NCI-H82 treated with DMSO at 0.1 percent for 48 hours (cell line): ENCODE data around the gene DHPS.
"Not testable (repeated sequence)": the region's sequence is repeated elsewhere in the genome, so short reads cannot be mapped to it uniquely, and the experiment has no call there.

ENCODE experiments used
- DNase-seq: peaks from one replicate; lab custom pipeline; 2025; ENCODE audit not compliant: unreplicated experiment; lab: John Stamatoyannopoulos, UW

Gene DHPS

DNA sequence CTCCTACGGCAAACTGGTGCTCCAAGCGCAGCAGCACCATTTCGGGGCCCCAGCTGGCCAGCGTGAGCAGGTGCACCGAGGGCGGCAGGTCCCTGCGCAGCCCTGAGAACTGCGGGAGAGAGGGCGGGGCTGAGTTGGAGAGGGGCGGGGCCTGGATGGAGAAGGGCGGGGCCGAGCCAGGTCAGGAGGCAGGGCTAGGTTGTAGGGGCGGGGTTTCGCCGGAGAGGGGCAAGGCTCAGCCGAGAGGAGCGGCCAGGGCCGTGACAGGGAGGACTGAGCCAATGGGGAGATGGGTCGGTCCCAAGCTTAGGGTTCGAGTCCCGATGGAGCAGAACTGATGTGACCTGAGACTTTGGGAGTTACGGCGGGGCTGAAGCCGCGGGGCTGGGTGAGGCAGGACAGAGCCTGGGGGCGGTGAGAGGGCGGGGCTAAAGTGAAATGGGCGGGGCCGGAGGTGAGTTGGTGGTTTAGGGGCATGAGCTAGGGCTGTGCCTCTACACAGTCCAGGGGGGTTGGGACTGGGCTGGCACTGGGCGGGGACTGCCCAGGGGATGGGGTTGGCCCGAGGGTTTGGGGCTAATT lies 34.1 kb downstream of the DHPS start:
- DNase-seq: no peak

DNA sequence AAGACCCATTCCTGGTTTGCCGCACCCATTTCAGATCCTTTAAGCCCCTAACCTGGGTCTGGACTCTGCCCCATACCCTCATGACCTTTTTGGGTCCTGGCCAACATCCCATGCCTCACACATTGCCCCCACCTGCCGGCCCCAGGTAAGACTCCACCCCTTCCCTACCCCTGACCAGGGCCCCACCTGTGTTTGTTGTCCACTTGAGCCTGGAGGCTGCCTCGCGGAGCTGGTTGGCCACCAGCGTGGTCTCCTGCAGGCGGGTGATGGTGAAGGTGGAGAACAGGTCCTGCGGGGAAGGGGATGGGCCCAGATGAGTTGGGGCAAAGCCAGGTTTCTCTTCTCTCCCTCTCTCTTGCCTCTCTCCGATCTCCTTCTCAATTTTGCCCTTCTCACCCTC lies 34.6 kb downstream of the DHPS start:
- no peak for DNase-seq

DNA sequence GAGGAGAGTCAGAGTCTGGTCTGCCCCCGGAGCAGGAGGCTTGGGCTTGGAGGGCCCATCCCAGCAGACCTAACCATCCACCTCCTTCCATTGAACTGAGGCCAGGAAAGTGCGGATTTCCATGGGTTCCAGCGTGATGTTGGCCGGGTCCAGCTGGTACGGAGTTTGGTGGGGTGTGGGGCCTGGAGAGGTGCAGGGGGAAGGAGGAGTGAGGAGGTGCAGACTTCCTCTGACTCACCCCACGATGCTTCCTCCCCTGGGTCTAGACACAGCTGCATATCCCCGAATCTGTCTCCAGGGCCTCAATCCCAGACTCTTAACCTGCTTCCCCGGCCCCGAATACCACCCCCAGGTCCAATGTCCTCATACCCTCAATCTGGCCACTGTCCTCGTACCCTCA lies 35.1 kb downstream of the DHPS start:
- no peak for DNase-seq

DNA sequence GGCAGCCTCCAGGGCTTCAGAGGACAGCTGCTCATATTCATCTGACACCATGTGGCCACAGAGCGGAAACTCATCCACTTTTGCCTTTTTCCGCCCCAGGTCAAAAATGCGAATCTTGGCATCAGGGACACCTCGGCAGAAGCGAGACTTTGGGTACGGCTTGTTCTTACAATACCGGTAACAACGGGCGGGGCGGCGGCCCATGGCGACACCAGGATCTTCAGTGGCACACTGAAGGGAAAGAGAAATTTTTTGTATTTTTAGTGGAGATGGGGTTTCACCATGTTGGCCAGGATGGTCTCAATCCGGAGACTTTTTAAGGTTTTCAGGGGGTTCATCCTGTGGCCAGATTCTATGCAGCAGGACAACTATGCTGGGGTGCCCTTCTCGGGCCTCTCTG lies 38.0 kb downstream of the DHPS start:
- not testable (repeated sequence) for DNase-seq

DNA sequence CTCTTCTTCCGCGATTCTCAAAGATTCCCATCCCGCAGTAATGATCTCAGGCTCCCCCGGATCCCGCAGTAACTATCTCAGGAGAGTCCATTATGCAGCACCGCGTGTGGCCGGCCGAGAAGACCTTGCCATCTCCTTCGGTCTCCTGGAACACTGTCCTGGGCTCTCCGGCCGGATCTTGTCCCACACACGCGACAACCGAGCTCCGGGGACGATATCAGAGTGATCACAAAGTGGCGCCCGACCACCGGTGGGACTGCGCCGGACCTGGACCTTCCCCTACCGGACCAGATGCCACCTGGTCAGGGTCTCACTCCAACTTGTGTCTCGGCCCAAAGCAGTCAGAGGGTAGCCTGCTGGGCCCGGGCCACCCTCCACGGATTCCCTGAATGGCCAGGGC lies 39.2 kb downstream of the DHPS start:
- DNase-seq: no peak

DNA sequence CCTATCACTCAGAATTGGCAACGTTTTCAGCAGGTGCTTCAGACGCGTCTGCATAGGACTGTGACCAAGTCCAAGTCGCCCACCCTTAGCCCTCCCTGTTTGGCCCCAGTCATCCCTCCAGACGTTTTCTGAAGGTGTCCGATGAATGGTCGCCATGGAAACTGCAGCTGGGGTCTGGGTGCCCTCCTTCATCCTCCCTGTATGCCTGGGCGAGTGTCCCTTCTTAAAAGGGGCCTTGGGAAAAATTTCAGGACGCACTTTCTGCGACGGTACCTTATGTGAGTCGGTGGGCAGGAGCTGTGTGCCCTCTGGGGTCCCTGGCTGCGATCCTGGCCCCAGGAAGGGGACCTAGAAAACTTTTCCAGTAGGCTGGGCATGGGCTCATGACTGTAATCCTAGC lies 40.2 kb downstream of the DHPS start:
- DNase-seq: no peak

DNA sequence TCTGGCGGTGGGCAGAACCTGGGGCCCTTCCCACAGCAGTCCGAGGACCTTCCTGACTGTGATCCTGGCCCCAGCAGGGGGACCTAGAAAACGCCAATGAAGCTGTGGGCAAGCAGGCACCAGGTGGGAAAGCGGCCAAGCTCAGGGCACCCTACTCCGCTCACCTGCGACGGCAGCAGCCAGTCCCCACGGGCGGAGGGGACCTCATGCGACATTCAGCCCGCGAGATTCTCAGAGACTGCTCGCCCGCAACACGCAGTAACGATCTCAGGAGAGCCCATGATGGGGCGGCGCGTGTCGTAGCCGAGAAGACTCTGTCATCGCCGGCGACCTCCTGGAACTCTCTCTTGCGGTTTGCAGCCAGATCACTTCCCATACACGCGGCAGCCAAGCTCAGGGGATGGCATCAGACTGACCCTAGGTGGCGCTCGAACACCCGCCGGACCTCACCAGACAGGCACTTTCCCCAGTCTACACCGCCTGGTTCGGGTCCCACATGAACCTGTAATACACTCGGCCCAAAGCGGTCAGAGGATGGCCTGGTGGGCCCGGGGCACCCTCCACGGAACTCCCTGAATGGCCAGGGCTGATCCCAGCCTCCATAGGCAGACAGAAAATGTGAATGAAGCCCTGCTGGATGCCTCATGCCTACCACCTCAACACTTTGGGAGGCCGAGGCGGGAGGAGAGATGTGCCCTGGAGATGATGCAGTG lies 41.6 kb downstream of the DHPS start:
- peak; percentile 72 for DNase-seq

DNA sequence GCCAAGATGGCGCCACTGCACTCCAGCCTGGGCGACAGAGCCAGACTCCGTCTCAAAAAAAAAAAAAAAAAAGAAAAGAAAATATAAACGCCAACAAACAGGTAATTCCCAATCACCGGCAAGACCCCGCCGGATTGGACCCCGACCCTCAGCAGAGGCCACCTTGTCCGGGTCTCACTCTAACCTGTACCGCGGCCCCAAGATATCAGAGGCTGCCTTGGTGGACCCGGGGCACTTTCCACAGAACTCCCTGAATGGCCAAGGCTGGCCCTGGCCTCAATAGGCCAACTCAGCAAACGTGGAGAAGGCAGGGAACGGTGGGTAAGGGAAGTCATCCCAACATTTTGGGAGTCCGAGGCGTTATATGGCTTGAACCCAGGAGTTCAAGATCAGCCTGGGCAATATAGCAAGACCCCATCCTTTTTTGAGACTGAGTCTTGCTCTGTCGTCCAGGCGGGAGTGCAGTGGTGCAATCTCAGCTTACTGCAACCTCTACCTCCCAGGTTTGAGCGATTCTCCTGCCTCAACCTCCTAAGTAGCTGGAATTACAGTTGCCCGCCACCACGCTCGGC lies 43.0 kb downstream of the DHPS start:
- DNase-seq: no peak

DNA sequence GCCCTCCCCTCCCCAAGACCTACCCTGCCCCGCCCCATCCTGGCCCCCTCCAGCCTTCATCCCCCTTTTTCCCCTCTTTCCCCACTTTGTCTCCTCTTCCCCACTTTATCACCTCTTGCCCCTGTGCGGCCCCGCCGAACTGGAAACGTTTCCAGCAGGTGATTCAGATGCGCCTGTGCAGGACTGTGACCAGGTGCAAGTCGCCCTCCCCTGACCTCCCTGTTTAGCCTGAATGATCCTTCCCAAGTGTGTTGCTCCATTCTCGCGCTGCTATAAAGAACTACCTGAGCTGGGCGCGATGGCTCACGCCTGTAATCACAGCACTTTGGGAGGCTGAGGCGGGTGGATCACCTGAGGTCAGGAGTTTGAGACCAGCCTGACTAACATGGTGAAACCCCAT lies 45.0 kb downstream of the DHPS start:
- no peak for DNase-seq

DNA sequence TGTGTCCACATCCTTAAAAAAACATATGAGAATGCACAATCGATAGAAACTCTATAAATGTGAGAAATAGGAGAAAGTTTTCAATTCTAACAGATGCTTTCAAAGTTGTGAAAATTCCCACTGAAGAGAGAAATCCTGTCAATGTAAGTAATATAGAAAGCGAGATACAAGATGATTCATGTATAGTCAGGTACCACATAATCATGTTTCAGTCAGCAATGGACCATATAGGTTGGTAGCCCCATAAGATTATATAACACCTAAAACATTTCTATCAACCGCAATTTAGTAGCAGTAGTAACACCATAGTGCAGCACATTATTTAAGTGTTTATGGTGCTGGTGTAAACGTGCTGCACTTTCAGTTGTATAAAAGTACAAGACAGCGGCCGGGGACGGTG lies 52.5 kb downstream of the DHPS start:
- DNase-seq: no peak

DNA sequence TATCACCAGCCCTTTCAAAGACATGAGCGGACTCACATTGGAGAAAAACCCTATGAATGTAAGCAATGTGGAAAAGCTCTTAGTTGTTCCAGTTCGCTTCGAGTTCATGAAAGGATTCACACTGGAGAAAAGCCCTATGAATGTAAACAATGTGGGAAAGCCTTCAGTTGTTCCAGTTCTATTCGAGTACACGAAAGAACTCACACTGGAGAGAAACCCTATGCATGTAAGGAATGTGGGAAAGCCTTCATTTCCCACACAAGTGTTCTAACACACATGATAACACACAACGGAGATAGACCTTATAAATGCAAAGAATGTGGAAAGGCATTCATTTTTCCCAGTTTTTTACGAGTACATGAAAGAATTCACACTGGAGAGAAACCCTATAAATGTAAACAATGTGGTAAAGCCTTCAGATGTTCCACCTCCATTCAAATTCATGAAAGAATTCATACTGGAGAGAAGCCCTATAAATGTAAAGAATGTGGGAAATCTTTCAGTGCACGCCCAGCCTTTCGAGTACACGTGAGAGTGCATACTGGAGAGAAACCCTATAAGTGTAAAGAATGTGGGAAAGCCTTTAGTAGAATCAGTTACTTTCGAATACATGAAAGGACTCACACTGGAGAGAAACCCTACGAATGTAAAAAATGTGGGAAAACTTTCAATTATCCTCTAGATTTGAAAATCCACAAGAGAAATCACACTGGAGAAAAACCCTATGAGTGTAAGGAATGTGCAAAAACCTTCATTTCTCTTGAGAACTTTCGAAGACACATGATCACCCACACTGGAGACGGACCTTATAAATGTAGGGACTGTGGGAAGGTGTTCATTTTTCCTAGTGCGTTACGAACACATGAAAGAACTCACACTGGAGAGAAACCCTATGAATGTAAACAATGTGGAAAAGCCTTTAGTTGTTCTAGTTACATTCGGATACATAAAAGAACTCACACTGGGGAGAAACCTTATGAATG lies 53.3 kb downstream of the DHPS start:
- no peak for DNase-seq

DNA sequence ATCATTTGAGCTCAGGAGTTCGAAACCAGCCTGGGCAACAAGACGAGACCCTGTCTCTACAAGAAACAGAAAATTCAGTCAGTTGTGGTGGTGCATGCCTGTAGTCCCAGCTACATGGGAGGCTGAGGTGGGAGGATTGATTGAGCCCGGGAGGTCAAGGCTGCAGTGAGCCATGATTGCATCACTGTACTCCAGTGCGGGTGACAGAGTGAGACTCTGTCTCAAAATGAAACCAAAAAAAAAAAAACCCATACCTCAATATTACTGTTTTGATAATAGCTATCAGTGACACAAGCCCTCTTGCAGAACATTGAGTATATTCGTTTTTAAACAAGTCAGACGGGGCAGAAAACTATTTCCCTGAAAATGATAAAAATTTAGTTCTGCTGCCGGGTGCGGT lies 54.7 kb downstream of the DHPS start:
- no peak for DNase-seq
